Stimulated activated CD8-positive, alpha-beta memory T cell treated with anti-CD3 and anti-CD28 coated beads, Interleukin-4, amount 100 ng/mL, for 1 hour (primary cell): Measurements from ENCODE around the gene TMEM242.

Source experiments
- DNase-seq, 2 donors: peaks; one replicate each; pipeline ENCODE4 v3.0.0-alpha.2; 2020; ENCODE audit warnings: low read depth in 2 of 2, low spot score in 1 of 2

The TMEM242 gene

GRCh38 chr6:157291356-157291755 is 32.0 kb downstream of the TMEM242 start:
- DNase-seq, result no peak

DNA sequence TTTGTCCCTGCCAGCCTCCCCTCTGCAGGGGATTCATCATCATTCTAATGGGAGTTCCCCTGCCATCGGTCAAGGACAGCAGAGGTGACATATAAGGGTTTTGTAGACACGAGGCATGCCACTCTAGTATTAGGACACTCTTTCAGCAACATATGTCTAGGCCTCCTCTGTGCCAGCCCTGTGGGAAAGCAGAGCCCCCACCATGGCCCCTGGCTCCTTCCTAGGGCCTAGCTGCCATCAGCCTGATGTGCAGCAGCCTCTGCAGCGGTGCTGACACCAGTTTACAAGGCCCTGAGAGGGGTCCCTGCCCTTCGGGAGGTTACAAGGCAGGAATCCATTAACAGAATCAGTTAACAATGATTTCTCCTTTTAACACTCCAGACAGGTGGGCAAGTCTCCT is 32.5 kb downstream of the TMEM242 start:
- no peak for DNase-seq

GRCh38 chr6:157289764-157290163 is 33.6 kb downstream of the TMEM242 start:
- DNase-seq, result no peak

DNA sequence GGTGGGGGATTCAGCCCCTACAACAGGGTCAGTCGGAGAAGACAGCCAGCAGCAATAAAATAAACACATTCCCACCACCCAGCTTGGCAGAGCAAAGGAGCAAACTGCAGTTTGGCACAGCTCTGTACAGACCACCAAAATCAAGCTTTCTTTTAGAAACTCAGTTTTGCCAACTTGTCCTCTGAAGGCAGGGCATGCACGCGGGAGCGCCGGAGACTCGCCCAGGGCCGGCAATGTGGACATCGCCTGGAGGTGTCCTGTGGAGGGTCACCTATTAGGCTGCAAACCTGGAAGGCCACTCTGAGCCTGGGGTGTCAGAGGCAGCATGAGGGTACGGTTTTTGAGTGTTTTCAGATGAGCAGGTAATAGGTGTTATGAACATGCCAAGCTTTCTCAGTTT is 34.7 kb downstream of the TMEM242 start:
- no peak for DNase-seq

DNA sequence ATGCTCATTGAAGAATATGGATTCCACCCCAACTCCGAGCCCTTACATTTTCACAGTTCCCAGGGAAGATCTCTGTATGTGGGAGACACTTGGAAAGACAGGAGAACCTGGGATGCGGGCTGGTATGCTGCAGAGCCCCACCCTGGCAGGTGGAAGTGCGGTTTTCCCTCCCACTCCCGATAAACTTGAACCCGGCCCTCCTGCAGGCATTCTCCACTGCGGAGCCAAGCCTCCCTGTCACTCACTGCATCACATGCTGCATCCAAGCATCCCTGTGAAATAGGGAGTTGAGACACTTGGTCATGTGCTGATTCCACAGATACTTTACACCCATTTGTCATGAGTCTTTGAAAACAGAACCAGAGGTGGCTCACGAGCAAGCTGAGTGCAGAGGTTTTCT is 35.4 kb downstream of the TMEM242 start:
- DNase-seq, result no peak

GRCh38 chr6:157287247-157287850 is 36.0 kb downstream of the TMEM242 start:
- no peak for DNase-seq

DNA sequence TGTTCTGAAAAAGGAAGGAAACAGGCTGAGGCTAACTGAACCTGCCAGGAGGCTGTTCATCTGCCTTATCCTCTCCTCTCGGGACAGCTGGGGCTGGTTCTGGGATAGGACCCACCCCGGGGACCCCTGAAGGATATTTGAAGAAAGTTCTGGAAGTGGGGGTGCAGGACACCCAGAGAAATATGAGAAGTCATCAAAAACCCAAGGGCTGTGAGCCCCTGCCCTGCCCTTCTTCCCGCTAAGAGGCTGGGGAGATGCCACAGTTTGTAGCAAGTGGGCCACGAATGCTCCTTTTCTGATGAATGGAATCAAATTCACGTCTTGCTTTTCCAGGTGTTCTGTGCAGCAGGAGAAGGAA is 37.9 kb downstream of the TMEM242 start:
- DNase-seq, result no peak

DNA sequence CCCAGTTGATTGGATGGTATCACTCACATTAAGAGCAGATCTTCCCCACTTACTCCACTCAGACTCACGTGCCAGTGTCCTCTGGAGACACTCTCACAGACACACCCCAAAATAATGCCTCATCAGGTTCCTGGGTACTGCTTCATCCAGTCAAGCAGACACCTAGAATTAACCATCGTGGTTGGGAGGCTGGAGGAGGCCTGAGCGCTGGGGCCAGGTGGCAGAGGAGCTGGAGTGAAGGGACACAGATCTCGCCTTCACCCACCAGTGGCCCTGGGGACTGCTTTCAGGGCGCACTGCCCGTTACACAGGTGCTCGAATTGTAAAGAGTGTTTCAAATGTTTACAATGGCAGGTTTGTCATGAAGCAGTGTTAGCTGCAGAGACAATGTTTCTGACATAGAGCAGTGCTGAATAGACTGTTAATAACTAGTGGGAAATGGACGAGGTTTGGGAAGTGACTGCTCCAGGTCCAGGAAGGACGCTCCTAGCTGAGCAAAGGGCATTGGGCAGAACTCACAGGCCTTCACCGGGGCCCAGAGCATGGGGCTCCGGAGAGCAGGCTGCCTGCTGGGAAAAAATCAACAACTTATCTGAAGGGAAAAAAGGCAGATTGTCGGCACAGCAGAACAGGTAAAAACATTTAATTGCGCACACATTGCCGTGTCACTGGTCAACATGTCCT is 38.4 kb downstream of the TMEM242 start:
- DNase-seq, result no peak

DNA sequence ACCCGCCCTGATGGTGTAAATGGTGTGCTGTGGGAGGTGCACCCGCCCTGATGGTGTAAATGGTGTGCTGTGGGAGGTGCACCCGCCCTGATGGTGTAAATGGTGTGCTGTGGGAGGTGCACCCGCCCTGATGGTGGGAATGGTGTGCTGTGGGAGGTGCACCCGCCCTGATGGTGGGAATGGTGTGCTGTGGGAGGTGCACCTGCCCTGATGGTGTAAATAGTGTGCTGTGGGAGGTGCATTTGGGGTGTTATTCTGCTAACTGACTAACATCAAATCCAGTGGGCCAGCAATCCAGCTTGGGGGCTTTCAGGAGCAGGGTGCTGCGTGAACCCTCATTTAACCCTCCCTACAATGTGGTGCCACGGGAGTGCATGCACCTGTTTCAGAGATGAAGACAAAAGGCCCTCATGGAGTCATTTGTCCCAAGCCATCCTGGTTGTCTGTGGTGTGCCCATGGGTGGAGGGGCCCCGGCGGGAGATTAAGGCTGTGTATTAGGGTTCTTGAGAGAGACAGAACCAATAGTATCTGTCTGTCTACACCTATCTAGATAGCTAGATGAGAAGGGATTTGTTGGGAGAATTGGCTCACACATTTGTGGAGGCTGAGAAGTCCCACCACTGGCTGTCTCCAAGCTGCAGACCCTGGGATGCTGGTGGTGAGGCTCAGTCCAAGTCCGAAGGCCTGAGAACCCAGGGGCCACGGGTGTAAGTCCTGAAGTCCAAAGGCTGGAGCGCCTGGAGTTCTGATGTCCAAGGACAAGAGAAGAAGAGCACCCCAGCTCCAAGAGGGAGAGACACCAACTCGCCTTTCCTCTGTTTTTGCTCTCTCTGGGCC is 39.2 kb downstream of the TMEM242 start:
- DNase-seq, result no peak

GRCh38 chr6:157283330-157283898 is 39.9 kb downstream of the TMEM242 start:
- DNase-seq, result no peak

- no peak for DNase-seq
These were observed 41.0 kb downstream of the TMEM242 start for GRCh38 chr6:157282284-157282683.

- DNase-seq, result no peak
These were observed 41.7 kb downstream of the TMEM242 start for GRCh38 chr6:157281570-157281969.

GRCh38 chr6:157280947-157281346 is 42.4 kb downstream of the TMEM242 start:
- no peak for DNase-seq

DNA sequence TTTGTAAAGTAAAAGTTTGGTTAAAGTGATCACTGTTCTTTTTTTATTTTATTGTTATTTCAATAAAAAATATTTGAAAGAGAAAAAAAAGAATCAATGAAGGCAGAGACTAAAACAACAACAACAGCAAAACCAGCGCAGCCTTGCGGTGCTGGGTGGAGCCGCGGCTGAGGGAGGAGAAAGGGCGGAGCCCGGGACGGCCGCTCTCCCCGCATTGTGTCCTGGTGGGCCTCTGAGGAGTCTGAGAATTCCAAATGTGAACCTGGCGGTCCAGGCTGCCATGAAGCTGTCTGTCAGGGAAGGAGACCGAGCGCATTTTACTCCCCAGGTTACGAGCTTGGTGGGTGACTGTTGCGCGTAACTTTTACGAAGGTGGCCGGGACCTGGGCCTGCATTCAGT is 43.2 kb downstream of the TMEM242 start:
- DNase-seq, result no peak

DNA sequence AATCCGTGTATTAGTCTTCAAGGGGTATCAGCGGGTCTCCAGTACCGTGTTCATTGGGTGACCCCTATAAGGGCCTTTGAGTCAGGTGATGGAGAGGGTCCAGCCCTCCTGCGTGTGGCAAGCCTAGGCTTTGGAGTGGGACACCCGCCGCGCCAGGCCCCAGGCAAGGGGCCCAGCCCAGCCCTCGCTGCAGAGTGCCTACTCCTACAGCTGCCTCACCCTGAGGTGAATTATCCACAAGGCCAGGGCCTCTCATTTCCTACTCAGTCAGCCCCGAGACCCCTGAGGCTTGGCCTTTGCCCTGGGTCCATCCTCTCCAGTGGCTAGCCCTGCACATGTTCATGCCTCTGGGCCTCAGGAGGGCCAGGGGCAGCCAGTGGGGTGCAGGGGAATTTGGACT is 45.1 kb downstream of the TMEM242 start:
- DNase-seq, result no peak

GRCh38 chr6:157276731-157277130 is 46.6 kb downstream of the TMEM242 start:
- DNase-seq, result no peak

DNA sequence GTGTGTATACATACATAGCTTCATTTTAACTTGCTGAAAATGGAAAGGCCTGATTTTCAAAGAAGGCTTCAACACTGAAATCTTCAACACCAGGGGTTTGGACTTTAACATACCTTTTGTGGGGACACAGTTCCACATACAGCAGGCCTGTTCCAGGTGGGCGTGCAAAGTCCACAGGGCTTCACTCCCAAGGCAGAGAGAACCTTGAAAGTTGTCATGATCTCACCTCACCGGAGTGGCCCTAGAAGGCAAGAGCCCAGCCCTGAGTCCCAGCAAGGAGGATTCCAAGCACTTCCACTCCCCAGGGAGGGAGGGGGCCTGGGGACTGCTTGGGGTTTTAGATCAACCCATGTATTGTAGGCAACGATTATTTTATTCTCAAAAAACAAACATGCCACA is 47.2 kb downstream of the TMEM242 start:
- no peak for DNase-seq

DNA sequence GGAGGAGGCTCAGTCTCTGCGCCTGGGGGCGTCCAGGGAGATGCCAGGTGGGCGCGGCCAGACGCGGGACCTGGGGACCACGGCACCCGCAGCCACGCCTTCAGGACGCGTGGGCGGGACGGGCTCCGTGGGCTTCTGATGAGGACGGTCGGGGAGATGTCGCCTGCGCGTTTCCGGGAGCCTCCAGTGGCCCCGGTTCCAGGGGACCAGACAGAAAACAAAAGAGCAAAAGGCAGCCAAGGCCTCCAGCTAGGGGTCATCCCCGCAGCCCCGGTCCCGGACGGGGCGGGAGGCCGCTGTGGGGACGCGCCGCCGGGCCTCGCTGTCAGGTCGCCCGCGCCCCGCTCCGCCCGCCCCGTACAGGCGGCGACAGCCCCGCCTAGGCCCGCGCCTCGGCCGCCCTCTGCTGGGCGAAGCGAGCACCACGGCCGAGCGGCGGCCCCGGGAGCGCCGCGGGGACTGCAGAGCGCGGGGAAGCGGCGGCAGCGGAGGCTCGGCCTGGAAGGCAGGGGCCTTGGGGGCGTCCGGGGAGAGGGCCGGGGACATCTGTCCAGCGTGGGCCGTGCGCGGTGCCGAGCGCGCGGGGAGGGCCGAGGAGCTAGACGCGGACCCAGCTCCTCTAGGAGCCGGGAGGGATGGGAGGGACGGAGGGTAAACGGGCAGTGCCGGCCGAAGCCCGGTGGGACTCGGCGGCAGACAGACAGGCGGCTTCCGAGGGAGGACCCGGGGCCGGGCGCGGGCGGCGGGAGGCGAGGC is 48.7 kb downstream of the TMEM242 start:
- peak; percentile 62 to 74 for DNase-seq

DNA sequence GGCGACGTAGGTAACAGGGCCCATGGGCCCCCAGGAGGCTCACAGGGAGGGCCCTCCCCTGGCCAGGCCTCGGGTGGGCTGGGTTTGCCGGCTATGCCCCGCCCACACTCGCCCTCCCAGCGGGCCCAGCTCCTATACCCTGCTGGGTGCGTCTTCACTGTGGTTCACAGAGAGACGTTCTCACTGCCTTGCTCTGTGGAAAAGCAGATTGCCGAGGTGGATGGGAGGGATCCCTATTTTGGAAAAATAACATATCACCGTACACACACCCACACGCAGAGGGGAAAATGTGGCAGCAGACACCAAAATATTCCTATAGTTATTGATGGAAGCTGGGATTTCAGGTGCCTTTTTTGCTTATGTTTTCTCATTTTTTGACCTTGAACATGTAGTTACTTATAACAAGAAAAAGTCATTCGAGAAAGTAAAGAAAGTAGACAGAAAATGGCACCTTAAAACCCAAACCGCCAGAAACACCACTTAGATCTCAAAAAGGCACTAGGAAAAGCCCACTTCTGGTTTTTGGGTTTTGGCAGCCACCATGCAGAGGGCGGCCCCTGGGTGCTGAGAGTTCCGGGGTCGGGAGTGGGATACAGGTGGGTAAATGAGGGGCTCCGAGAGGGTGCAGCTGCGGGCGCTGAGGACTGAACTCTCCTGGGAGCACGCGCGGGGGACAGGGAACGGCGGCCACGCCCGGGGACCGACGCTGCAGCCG is 49.4 kb downstream of the TMEM242 start:
- DNase-seq, result peak; percentile 33 to 58

DNA sequence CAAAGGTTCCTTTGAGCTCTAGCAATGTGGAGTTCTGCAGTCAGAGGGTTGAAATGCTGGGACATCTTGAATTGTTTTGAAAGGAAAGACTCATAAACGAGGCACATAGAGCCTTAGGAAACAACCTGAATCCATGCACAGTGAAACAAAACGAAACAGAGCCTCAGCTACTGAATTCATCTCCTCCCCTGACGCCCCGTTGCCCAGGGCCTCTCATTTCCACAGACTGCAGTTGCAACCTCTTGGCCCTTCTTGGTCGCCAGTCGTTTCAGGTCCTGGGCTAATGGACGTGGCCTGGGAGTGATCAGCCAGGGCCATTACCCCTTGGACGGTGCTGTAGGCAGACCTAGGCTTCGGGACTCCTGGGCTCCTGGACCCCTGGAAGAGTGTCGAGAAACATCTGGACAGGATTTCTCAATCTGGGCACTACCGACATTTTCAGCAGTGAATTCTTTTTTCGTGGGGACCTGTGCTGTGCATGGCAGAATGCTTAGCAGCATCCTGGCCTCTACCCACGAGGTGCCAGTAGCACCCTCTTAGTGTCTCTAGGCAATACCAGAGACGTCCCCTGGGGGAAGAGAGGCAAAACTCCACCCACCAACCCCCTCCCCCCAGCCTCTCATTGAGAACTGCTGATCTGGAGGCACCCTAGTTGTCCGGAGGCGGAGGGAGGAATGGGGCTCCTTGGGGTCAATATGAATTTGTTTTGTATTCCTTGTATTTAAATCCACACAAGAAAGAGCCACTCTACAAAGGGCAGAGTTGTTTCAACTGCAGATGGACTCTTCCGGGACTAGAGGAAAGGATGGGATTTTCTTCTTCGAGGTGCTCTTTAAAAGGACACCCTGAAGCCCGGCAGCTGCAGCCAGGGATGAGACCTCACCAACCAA is 50.2 kb downstream of the TMEM242 start:
- DNase-seq, result no peak
